ENCODE results near the gene DHDDS.

- no peak for TF ChIP-seq CTCF (IDR thresholded peaks at IDR 0.05)
- TF ChIP-seq POLR2A (IDR thresholded peaks at IDR 0.05): no peak
Observed at GRCh38 chr1:26478988-26479387, 46.9 kb downstream of the DHDDS start.

All from Peyer's patch (tissue), 4 donors.